HK-2 (cell line): ENCODE results near the gene DIPK1B.

Experiments
- DNase-seq: peaks from one replicate; pipeline ENCODE4 v3.0.0-alpha.2; 2018; ENCODE audit not compliant: unreplicated experiment

DIPK1B gene

GRCh38 chr9:136739509-136739908 is 27.1 kb downstream of the DIPK1B start:
- no peak for DNase-seq

- no peak for DNase-seq
Measured at GRCh38 chr9:136740069-136740468, 27.7 kb downstream of the DIPK1B start.

GRCh38 chr9:136740491-136740890 is 28.1 kb downstream of the DIPK1B start:
- DNase-seq, result no peak

GRCh38 chr9:136740971-136741882 is 28.9 kb downstream of the DIPK1B start:
- peak; percentile 44 for DNase-seq

- DNase-seq, result peak; percentile 27
Measured at GRCh38 chr9:136741883-136742571, 29.7 kb downstream of the DIPK1B start.

- DNase-seq, result no peak
Measured at GRCh38 chr9:136742591-136743391, 30.4 kb downstream of the DIPK1B start, which contains the start of gene LCN10. Gene LCN10 (minus strand): TSS chr9:136742940. CDS start chr9:136742903, 37 bp downstream.

- DNase-seq, result no peak
Measured at GRCh38 chr9:136743639-136744211, 31.4 kb downstream of the DIPK1B start.

- no peak for DNase-seq
Measured at GRCh38 chr9:136744773-136745172, 32.4 kb downstream of the DIPK1B start.

- DNase-seq, result no peak
Measured at GRCh38 chr9:136745389-136746154, 33.2 kb downstream of the DIPK1B start.

GRCh38 chr9:136746155-136746490 is 33.8 kb downstream of the DIPK1B start:
- no peak for DNase-seq

- no peak for DNase-seq
Measured at GRCh38 chr9:136746621-136747020, 34.2 kb downstream of the DIPK1B start.

- no peak for DNase-seq
Measured at GRCh38 chr9:136747161-136748060, 35.0 kb downstream of the DIPK1B start.

- no peak for DNase-seq
Measured at GRCh38 chr9:136748201-136748600, 35.8 kb downstream of the DIPK1B start, which contains the start of gene LCN6. Gene LCN6 (minus strand): TSS chr9:136748525. CDS start chr9:136748483, 42 bp downstream.

GRCh38 chr9:136748666-136749611 is 36.6 kb downstream of the DIPK1B start:
- DNase-seq, result no peak

- DNase-seq, result no peak
Measured at GRCh38 chr9:136750526-136750925, 38.2 kb downstream of the DIPK1B start.

- no peak for DNase-seq
Measured at GRCh38 chr9:136751244-136751643, 38.9 kb downstream of the DIPK1B start.

GRCh38 chr9:136751814-136752213 is 39.4 kb downstream of the DIPK1B start:
- DNase-seq, result no peak

- DNase-seq, result no peak
Measured at GRCh38 chr9:136753371-136754058, 41.1 kb downstream of the DIPK1B start.
